ENCODE data around the gene NR1H3. TPM values are rescaled to one million over a fixed set of nuclear protein-coding genes. Genes with fewer than 3 reads are reported as not detected.
A peak's percentile ranks its signal among the peaks of the same experiment; 100 is the strongest.
"Not testable (repeated sequence)": the region's sequence is repeated elsewhere in the genome, so short reads cannot be mapped to it uniquely, and the experiment has no call there.

NR1H3 gene
- total and polyA plus RNA-seq, 5 donors from 2014 or later = 5.7 to 13.0 (median 8.8) TPM

GRCh38 chr11:47316501-47316900 is 58.7 kb downstream of the NR1H3 start:
- not testable (repeated sequence) for H3K4me1 Mint-ChIP-seq

GRCh38 chr11:47317064-47317828 is 59.5 kb downstream of the NR1H3 start:
- H3K9me3 Mint-ChIP-seq = peaks cover 0 to 2% (median 0%) of the 10 kb centered on the region in 7 donors
- H3K9me3 ChIP-seq (ENCODE audit: control insufficient read depth in 2 of 2, low read length in 2 of 2) = no peaks in the 10 kb centered on the region
- no peak overlapping the region for H3K4me3 ChIP-seq (ENCODE audit: low read depth, low read length)
- peaks cover 32% of the 10 kb centered on the region for H3K36me3 Mint-ChIP-seq
- no peak for DNase-seq
- peaks cover 68% of the 10 kb centered on the region for H3K36me3 ChIP-seq (ENCODE audit: control insufficient read depth, insufficient read depth, low read length)
- H3K4me1 ChIP-seq (ENCODE audit: control insufficient read depth, insufficient read depth, low read length, poor library complexity, severe bottlenecking) = no peaks in the 10 kb centered on the region
- no peaks in the 10 kb centered on the region for H3K27me3 Mint-ChIP-seq
- H3K27me3 ChIP-seq (ENCODE audit: control insufficient read depth, insufficient read depth, low read length) = no peaks in the 10 kb centered on the region
- no peak overlapping the region for H3K27ac Mint-ChIP-seq
- peaks cover 0 to 7% (median 0%) of the 10 kb centered on the region in 4 donors for H3K4me1 Mint-ChIP-seq
- no peak for ATAC-seq (ENCODE audit: low read depth in 2 of 2)
- H3K4me3 Mint-ChIP-seq = no peak overlapping the region
- no peak overlapping the region for H3K27ac ChIP-seq (ENCODE audit: insufficient read depth, low read length, poor library complexity, severe bottlenecking)

More at GRCh38 chr11:47316501-47316900, 58.7 kb downstream of the NR1H3 start:
- Mint-ChIP-seq H3K27ac (peak overlapping the region in 1 of 3 donors; percentile 48), H3K36me3 (peaks cover 26% of the 10 kb centered on the region)
- not testable (repeated sequence) for H3K27ac ChIP-seq (ENCODE audit: insufficient read depth, low read length, poor library complexity, severe bottlenecking); H3K9me3 Mint-ChIP-seq; DNase-seq; ATAC-seq (ENCODE audit: low read depth in 2 of 2); H3K27me3 ChIP-seq (ENCODE audit: control insufficient read depth, insufficient read depth, low read length); H3K9me3 ChIP-seq (ENCODE audit: control insufficient read depth in 2 of 2, low read length in 2 of 2); H3K4me3 Mint-ChIP-seq; H3K4me1 ChIP-seq (ENCODE audit: control insufficient read depth, insufficient read depth, low read length, poor library complexity, severe bottlenecking); H3K27me3 Mint-ChIP-seq; H3K4me3 ChIP-seq (ENCODE audit: low read depth, low read length)
- peaks cover 68% of the 10 kb centered on the region for H3K36me3 ChIP-seq (ENCODE audit: control insufficient read depth, insufficient read depth, low read length)

- H3K4me3 Mint-ChIP-seq = no peak overlapping the region
- no peaks in the 10 kb centered on the region for H3K4me1 ChIP-seq (ENCODE audit: control insufficient read depth, insufficient read depth, low read length, poor library complexity, severe bottlenecking)
- H3K36me3 Mint-ChIP-seq = peaks cover 29% of the 10 kb centered on the region
- no peaks in the 10 kb centered on the region for H3K27me3 ChIP-seq (ENCODE audit: control insufficient read depth, insufficient read depth, low read length)
- H3K9me3 Mint-ChIP-seq = peaks cover 0 to 2% (median 0%) of the 10 kb centered on the region in 7 donors
- no peaks in the 10 kb centered on the region for H3K9me3 ChIP-seq (ENCODE audit: control insufficient read depth in 2 of 2, low read length in 2 of 2)
- H3K27me3 Mint-ChIP-seq = no peaks in the 10 kb centered on the region
- no peak for ATAC-seq (ENCODE audit: low read depth in 2 of 2)
- no peak overlapping the region for H3K27ac Mint-ChIP-seq
- no peak overlapping the region for H3K27ac ChIP-seq (ENCODE audit: insufficient read depth, low read length, poor library complexity, severe bottlenecking)
- H3K4me1 Mint-ChIP-seq = peaks cover 0 to 7% (median 0%) of the 10 kb centered on the region in 4 donors
- H3K36me3 ChIP-seq (ENCODE audit: control insufficient read depth, insufficient read depth, low read length) = peaks cover 61% of the 10 kb centered on the region
- no peak for DNase-seq
- no peak overlapping the region for H3K4me3 ChIP-seq (ENCODE audit: low read depth, low read length)
Measured at GRCh38 chr11:47318166-47318565, 60.4 kb downstream of the NR1H3 start.

Other genes starting within 250 kb of the NR1H3 start
- 169 TPM for gene ARFGAP2, start 81.1 kb upstream of the NR1H3 start, total RNA-seq
- 100 to 1,000 TPM; 102 to 113 (median 109) TPM for gene ARFGAP2, start 81.1 kb upstream of the NR1H3 start, polyA plus RNA-seq
- gene PACSIN3, start 71.6 kb upstream of the NR1H3 start, total RNA-seq = not detected
- under 1 TPM in 1 of 4 donors, not detected in 3; 0.85 TPM for gene PACSIN3, start 71.6 kb upstream of the NR1H3 start, polyA plus RNA-seq
- gene DDB2, start 43.0 kb upstream of the NR1H3 start, total RNA-seq = 81.7 TPM
- gene DDB2, start 43.0 kb upstream of the NR1H3 start, polyA plus RNA-seq = 10 to 100 TPM; 55.3 to 93.9 (median 60.0) TPM
- 19.0 TPM for gene ACP2, start 9.2 kb upstream of the NR1H3 start, total RNA-seq
- gene ACP2, start 9.2 kb upstream of the NR1H3 start, polyA plus RNA-seq = 10 to 100 TPM; 16.3 to 27.7 (median 17.2) TPM
- 179 TPM for gene MADD, start 12.1 kb downstream of the NR1H3 start, total RNA-seq
- 10 to 100 TPM; 17.8 to 29.2 (median 23.1) TPM for gene MADD, start 12.1 kb downstream of the NR1H3 start, polyA plus RNA-seq
- not detected for gene MYBPC3, start 94.7 kb downstream of the NR1H3 start, total RNA-seq
- not detected for gene MYBPC3, start 94.7 kb downstream of the NR1H3 start, polyA plus RNA-seq
- 0.57 TPM for gene SPI1, start 120.6 kb downstream of the NR1H3 start, total RNA-seq
- under 1 TPM in 2 of 4 donors, not detected in 2; 0.13 to 0.41 TPM for gene SPI1, start 120.6 kb downstream of the NR1H3 start, polyA plus RNA-seq
- 30.4 TPM for gene SLC39A13, start 150.6 kb downstream of the NR1H3 start, total RNA-seq
- gene SLC39A13, start 150.6 kb downstream of the NR1H3 start, polyA plus RNA-seq = 10 to 100 TPM; 21.9 to 32.8 (median 23.3) TPM
- 58.9 TPM for gene PSMC3, start 168.4 kb downstream of the NR1H3 start, total RNA-seq
- 100 to 1,000 TPM; 102 to 153 (median 120) TPM for gene PSMC3, start 168.4 kb downstream of the NR1H3 start, polyA plus RNA-seq
- 1.7 TPM for gene RAPSN, start 191.1 kb downstream of the NR1H3 start, total RNA-seq
- gene RAPSN, start 191.1 kb downstream of the NR1H3 start, polyA plus RNA-seq = not detected